Neural cell (in vitro differentiated cells): ENCODE measurements around the gene HSD17B4. TPM values are rescaled to one million over a fixed set of nuclear protein-coding genes. Genes with fewer than 3 reads are reported as not detected.

Source experiments
- H2AFZ ChIP-seq: fragments of 200-600, 300-800 bp; sonication (generic), shearing (Covaris generic); 2 replicates; pipeline ENCODE4 v1.6.0; 2014; ENCODE audit warnings: low read depth, mild to moderate bottlenecking, antibody characterized with exemption, low read length, moderate library complexity
- H3F3A ChIP-seq: fragments of 200-600 bp; shearing (Covaris generic); 2 replicates; pipeline ENCODE4 v1.6.1; 2016; ENCODE audit warnings: mild to moderate bottlenecking, moderate library complexity, mixed read lengths, antibody characterized with exemption, low read length; ENCODE audit not compliant: insufficient read depth, poor library complexity, severe bottlenecking
- H3K27ac ChIP-seq: fragments of 200-600, 300-800 bp; sonication (generic), shearing (Covaris generic); 2 replicates; pipeline ENCODE4 v1.5.1; 2014; ENCODE audit warnings: mild to moderate bottlenecking, low read length, moderate library complexity
- H3K27me3 ChIP-seq: fragments of 300-800, 200-600 bp; sonication (generic), shearing (Covaris generic); 2 replicates; pipeline ENCODE4 v1.6.0; 2014; ENCODE audit warnings: mild to moderate bottlenecking, low read depth, low read length, moderate library complexity; ENCODE audit not compliant: insufficient read depth
- H3K36me3 ChIP-seq: fragments of 300-800, 200-600 bp; sonication (generic), shearing (Covaris generic); 2 replicates; pipeline ENCODE4 v1.5.1; 2014; ENCODE audit warnings: mild to moderate bottlenecking, antibody characterized with exemption, low read length, moderate library complexity; ENCODE audit not compliant: insufficient read depth
- H3K4me2 ChIP-seq: fragments of 300-800, 200-600 bp; sonication (generic), shearing (Covaris generic); 2 replicates; pipeline ENCODE4 v1.6.0; 2014; ENCODE audit warnings: mild to moderate bottlenecking, low read length
- H3K4me3 ChIP-seq: fragments of 300-800, 200-600 bp; sonication (generic), shearing (Covaris generic); 2 replicates; pipeline ENCODE4 v1.5.1; 2014; ENCODE audit warnings: mild to moderate bottlenecking, low read length, moderate library complexity
- H3K79me2 ChIP-seq: fragments of 200-600 bp; shearing (Covaris generic); replicated peaks from 2 replicates; pipeline ENCODE4 v1.6.0; 2014; ENCODE audit warnings: mild to moderate bottlenecking, low read length, moderate library complexity; ENCODE audit not compliant: insufficient read depth
- H3K9ac ChIP-seq: fragments of 300-800, 200-600 bp; sonication (generic), shearing (Covaris generic); 2 replicates; pipeline ENCODE4 v1.6.1; 2016; ENCODE audit warnings: mild to moderate bottlenecking, low read length, mixed read lengths
- H3K9me2 ChIP-seq: fragments of 200-600 bp; shearing (Covaris generic); 2 replicates; pipeline ENCODE4 v1.6.1; 2016; ENCODE audit warnings: mild to moderate bottlenecking, low read length, mixed read lengths; ENCODE audit not compliant: insufficient read depth
- H3K9me3 ChIP-seq: fragments of 200-600, 300-800 bp; sonication (generic), shearing (Covaris generic); 2 replicates; pipeline ENCODE4 v1.6.1; 2016; ENCODE audit warnings: mild to moderate bottlenecking, mixed run types, low read length, moderate library complexity, mixed read lengths
- H4K20me1 ChIP-seq: fragments of 200-600 bp; shearing (Covaris generic); 2 replicates; pipeline ENCODE4 v1.6.1; 2016; ENCODE audit warnings: mild to moderate bottlenecking, mixed run types; ENCODE audit not compliant: insufficient read depth
- EP300 ChIP-seq: fragments of 450-650 bp; conservative IDR thresholded peaks from 2 replicates; pipeline ENCODE4 v1.6.1; 2014; ENCODE audit warnings: antibody characterized with exemption, mild to moderate bottlenecking, moderate library complexity; ENCODE audit not compliant: poor library complexity, severe bottlenecking
- EZH2 ChIP-seq: fragments of 200-600, 300-800 bp; shearing (Covaris generic), sonication (generic); IDR thresholded peaks from 2 replicates; pipeline ENCODE4 v1.6.1; 2014; ENCODE audit warnings: antibody characterized with exemption, low read length, borderline replicate concordance, mild to moderate bottlenecking; ENCODE audit not compliant: insufficient read depth, poor library complexity, severe bottlenecking
- MXI1 ChIP-seq: fragments of 450-650 bp; conservative IDR thresholded peaks from 2 replicates; pipeline ENCODE4 v1.6.1; 2014; ENCODE audit warnings: antibody characterized with exemption, mild to moderate bottlenecking; ENCODE audit not compliant: poor library complexity, severe bottlenecking
- POLR2AphosphoS5 ChIP-seq: IDR thresholded peaks from 2 replicates; pipeline ENCODE4 v1.6.1; 2012
- RAD21 ChIP-seq: fragments of 450-650 bp; conservative IDR thresholded peaks from 2 replicates; pipeline ENCODE4 v1.6.1; 2014; ENCODE audit warnings: antibody characterized with exemption, mild to moderate bottlenecking, moderate library complexity
- SMC3 ChIP-seq: fragments of 450-650 bp; conservative IDR thresholded peaks from 2 replicates; pipeline ENCODE4 v1.6.1; 2014; ENCODE audit warnings: antibody characterized with exemption, mild to moderate bottlenecking, moderate library complexity; ENCODE audit not compliant: poor library complexity
- TAF1 ChIP-seq: IDR thresholded peaks from 2 replicates; pipeline ENCODE4 v1.6.1; 2012; ENCODE audit warnings: low read depth
- polyA plus RNA-seq: library from polyadenylated mRNA; depleted of rRNA; stranded (reverse); fragments of >200 nt; gene quantifications from 2 replicates; pipeline ENCODE4 v1.2.3, GENCODE V29; 2014
- TF ChIP-seq, protein P1 (sequence below): fragments of 450-650 bp; IDR thresholded peaks from 2 replicates; pipeline ENCODE4 v1.5.1; 2014; ENCODE audit warnings: antibody characterized with exemption, mild to moderate bottlenecking, moderate library complexity; ENCODE audit not compliant: poor library complexity, severe bottlenecking
- TF ChIP-seq, protein P2 (sequence below): IDR thresholded peaks from 2 replicates; pipeline ENCODE4 v1.6.1; 2012; ENCODE audit warnings: borderline replicate concordance

The HSD17B4 gene
- polyA plus RNA-seq, 1 donor from 2014 or later: 244 TPM

DNA sequence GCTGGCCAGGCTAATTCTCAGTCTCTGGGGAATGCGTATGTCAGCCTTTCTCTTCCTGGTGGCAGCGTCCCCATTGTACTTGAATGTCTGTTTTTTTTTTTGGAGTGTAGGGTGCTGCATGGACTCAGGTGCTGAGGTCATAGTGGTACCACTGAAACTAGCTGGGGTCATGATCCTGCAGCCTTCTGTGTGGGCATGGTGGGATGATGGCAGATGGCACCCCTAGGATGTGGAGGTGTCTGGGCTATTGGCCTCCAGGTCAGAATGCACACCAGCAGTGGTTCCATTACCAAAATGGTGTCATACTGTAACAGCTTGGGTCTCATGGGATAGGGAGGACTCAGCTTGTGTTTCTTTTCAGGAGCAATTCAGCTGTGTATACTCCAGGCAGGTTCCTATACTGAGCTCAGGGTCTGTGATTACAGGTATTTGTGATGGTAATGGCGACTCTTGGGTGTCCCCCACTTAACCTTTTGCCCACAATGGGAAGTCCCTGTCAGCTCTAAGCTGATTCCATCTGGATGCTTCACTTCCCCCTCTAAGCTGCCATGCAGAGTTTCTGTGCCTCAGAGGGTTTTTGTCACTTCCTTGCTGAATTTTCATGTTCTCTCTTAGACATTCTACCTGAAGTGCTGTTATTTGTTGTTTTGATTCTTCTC is 17.9 kb downstream of the HSD17B4 start:
- Histone ChIP-seq H4K20me1 (no peaks in the 10 kb centered on the region), H3K27ac (no peak overlapping the region), H3K9ac (no peak overlapping the region), H3K36me3 (no peaks in the 10 kb centered on the region), H3K9me2 (no peaks in the 10 kb centered on the region), H3K27me3 (no peaks in the 10 kb centered on the region), H3K9me3 (no peaks in the 10 kb centered on the region), H3F3A (no peaks in the 10 kb centered on the region), H3K79me2 (peaks cover under 1% of the 10 kb centered on the region), H3K4me2 (no peak overlapping the region), H2AFZ (no peak overlapping the region), H3K4me3 (no peak overlapping the region)
- TF ChIP-seq SMC3 (no peak), POLR2AphosphoS5 (no peak), RAD21 (no peak), EZH2 (no peak), EP300 (no peak), MXI1 (no peak), TAF1 (no peak)
- TF ChIP-seq, protein P1, sequence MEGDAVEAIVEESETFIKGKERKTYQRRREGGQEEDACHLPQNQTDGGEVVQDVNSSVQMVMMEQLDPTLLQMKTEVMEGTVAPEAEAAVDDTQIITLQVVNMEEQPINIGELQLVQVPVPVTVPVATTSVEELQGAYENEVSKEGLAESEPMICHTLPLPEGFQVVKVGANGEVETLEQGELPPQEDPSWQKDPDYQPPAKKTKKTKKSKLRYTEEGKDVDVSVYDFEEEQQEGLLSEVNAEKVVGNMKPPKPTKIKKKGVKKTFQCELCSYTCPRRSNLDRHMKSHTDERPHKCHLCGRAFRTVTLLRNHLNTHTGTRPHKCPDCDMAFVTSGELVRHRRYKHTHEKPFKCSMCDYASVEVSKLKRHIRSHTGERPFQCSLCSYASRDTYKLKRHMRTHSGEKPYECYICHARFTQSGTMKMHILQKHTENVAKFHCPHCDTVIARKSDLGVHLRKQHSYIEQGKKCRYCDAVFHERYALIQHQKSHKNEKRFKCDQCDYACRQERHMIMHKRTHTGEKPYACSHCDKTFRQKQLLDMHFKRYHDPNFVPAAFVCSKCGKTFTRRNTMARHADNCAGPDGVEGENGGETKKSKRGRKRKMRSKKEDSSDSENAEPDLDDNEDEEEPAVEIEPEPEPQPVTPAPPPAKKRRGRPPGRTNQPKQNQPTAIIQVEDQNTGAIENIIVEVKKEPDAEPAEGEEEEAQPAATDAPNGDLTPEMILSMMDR: no peak
- TF ChIP-seq, protein P2, sequence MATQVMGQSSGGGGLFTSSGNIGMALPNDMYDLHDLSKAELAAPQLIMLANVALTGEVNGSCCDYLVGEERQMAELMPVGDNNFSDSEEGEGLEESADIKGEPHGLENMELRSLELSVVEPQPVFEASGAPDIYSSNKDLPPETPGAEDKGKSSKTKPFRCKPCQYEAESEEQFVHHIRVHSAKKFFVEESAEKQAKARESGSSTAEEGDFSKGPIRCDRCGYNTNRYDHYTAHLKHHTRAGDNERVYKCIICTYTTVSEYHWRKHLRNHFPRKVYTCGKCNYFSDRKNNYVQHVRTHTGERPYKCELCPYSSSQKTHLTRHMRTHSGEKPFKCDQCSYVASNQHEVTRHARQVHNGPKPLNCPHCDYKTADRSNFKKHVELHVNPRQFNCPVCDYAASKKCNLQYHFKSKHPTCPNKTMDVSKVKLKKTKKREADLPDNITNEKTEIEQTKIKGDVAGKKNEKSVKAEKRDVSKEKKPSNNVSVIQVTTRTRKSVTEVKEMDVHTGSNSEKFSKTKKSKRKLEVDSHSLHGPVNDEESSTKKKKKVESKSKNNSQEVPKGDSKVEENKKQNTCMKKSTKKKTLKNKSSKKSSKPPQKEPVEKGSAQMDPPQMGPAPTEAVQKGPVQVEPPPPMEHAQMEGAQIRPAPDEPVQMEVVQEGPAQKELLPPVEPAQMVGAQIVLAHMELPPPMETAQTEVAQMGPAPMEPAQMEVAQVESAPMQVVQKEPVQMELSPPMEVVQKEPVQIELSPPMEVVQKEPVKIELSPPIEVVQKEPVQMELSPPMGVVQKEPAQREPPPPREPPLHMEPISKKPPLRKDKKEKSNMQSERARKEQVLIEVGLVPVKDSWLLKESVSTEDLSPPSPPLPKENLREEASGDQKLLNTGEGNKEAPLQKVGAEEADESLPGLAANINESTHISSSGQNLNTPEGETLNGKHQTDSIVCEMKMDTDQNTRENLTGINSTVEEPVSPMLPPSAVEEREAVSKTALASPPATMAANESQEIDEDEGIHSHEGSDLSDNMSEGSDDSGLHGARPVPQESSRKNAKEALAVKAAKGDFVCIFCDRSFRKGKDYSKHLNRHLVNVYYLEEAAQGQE: no peak

DNA sequence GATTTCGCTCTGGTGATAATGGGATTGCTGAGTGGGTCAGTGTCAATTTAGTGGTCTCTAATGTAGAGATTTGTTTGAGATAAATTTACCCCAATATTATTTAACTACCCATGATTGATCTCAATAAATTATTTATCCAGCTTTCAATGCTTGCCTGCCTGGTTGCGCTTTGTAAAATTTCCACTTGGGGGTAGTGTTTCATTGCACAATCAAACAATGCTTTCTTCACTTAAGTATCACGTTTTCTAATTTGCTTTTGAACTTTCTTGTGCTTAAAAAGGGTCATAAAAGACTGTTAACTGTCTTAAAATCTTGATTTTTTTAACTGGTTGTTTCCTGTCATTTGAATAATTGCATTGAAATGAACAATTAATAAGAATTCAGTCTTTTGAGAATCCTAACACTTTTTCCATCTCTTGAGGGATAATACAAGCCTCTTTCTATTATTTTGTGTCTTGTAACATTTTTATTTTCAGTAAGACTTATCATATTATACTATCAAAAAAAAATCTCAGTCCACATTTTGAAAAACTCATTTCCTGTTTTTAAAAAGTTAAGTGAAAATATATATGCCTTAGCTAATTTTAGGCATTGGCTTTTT is 18.7 kb downstream of the HSD17B4 start:
- Histone ChIP-seq H3K4me2 (no peak overlapping the region), H3K36me3 (no peaks in the 10 kb centered on the region), H3F3A (no peaks in the 10 kb centered on the region), H3K79me2 (no peaks in the 10 kb centered on the region), H3K9me3 (no peaks in the 10 kb centered on the region), H3K27me3 (no peaks in the 10 kb centered on the region), H3K4me3 (no peak overlapping the region), H3K9ac (no peak overlapping the region), H3K27ac (no peak overlapping the region), H2AFZ (no peak overlapping the region), H3K9me2 (no peaks in the 10 kb centered on the region), H4K20me1 (no peaks in the 10 kb centered on the region)
- TF ChIP-seq SMC3: peak; percentile 81
- no peak for TF ChIP-seq POLR2AphosphoS5
- no peak for TF ChIP-seq EP300
- no peak for TF ChIP-seq TAF1
- TF ChIP-seq, protein P1: peak; percentile 82
- no peak for TF ChIP-seq EZH2
- TF ChIP-seq, protein P2: no peak
- peak; percentile 86 for TF ChIP-seq RAD21
- no peak for TF ChIP-seq MXI1
